GM13976 (cell line): ENCODE measurements around the gene LAGE3.
A peak's percentile ranks its signal among the peaks of the same experiment; 100 is the strongest.

Source experiments
- DNase-seq: peaks from one replicate; pipeline ENCODE4 v3.0.0; 2012; ENCODE audit warnings: low spot score
- in situ Hi-C: fragments of 300-500 bp; cut with MboI; formaldehyde crosslinking; loops from one replicate; pipeline ENCODE4 v1.12.0; 2022; ENCODE audit warnings: low sequenced_read_pairs, mixed read lengths, inconsistent platforms; ENCODE audit not compliant: unreplicated experiment
- TF ChIP-seq, protein P1 (sequence below): IDR thresholded peaks from 2 replicates; pipeline ENCODE4 v1.5.1; 2012; ENCODE audit warnings: borderline replicate concordance, mild to moderate bottlenecking; ENCODE audit not compliant: insufficient read depth; ENCODE audit errors: extremely low read depth, missing control alignments, control extremely low read depth

Gene LAGE3

DNA sequence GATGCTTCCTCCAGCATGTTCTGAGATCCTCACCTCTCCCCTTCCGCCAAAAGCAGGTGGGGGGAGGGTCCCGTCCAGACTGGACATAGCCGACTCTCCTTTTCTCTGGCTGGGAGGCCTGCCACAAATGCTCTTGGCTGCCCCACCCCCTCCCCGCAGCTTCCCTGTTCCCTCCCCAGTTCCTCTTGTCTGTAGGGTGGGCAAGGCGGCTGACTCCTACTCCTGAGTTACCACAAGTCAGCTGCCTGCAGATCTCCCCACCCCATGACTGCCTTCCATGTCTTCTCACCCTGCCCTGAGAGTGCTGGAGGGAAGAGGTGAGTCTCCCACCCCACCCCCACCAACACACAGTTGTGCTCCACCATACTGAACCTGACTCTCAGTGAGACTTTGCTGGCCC, 47.7 kb downstream of the LAGE3 start:
- TF ChIP-seq, protein P1, sequence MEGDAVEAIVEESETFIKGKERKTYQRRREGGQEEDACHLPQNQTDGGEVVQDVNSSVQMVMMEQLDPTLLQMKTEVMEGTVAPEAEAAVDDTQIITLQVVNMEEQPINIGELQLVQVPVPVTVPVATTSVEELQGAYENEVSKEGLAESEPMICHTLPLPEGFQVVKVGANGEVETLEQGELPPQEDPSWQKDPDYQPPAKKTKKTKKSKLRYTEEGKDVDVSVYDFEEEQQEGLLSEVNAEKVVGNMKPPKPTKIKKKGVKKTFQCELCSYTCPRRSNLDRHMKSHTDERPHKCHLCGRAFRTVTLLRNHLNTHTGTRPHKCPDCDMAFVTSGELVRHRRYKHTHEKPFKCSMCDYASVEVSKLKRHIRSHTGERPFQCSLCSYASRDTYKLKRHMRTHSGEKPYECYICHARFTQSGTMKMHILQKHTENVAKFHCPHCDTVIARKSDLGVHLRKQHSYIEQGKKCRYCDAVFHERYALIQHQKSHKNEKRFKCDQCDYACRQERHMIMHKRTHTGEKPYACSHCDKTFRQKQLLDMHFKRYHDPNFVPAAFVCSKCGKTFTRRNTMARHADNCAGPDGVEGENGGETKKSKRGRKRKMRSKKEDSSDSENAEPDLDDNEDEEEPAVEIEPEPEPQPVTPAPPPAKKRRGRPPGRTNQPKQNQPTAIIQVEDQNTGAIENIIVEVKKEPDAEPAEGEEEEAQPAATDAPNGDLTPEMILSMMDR, result no peak
- in situ Hi-C loops, result no loop called here
- no peak for DNase-seq

DNA sequence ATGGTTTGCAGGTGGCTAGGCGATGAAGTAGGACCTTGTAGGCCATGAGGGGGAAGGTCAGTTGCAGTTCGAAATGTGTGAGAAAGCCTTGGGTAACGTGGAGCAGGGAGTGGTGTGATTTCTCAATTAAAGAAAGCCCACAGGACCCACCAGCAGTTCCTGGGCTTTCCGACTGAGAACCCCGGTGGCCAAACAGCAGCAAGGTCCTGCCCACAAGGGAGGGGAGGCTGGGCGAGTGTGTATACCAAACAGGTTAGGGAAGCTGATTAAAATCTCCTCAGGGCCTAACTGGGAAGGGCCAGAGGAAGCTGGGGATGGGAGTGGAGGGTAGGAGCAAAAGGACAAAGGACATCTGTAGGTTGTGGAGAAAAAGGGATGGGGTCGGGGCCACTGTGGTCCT, 48.2 kb downstream of the LAGE3 start:
- no peak for DNase-seq
- in situ Hi-C loops, result no loop called here
- TF ChIP-seq, protein P1, result no peak

DNA sequence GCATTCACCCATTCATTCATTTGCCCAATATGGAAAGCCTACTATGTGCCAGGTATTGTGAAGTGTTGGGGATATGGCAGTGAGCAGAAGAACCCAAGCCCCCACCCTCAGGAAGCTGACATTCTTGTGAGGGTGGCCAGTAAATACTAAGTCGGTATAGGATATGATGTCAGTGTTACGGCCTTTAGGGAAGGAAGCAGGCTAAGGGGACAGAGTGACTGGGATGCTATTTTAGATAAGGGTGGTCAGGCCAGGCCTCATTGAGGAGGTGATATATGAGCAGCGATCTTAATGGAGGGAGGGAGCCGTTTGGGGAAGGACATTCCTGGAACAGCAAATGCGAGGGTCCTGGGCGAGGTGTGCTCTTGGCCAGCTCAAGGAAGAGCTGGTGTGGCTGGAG, 48.6 kb downstream of the LAGE3 start:
- no peak for DNase-seq
- in situ Hi-C loops, result no loop called here
- TF ChIP-seq, protein P1, result no peak

DNA sequence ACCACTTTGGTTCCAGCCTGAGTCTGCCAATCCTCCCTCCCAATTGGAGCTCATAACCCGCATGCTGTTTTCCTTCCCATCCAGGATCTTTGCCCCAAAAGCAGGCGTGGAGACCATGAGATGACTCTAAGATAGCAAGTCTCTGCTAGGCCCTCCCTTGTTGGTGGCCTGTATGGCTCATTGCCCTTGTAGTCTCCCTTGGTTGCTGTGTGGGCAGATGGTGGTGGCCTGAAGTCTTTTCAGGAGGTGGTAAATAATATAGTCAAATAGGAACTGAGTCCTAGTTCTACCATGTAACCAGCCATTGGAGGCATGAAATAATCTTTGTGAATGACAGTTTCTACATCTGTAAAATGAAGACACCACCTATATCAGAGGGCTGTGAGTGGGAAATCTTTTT, 49.4 kb downstream of the LAGE3 start:
- TF ChIP-seq, protein P1, result no peak
- DNase-seq, result no peak
- in situ Hi-C loops, result no loop called here

DNA sequence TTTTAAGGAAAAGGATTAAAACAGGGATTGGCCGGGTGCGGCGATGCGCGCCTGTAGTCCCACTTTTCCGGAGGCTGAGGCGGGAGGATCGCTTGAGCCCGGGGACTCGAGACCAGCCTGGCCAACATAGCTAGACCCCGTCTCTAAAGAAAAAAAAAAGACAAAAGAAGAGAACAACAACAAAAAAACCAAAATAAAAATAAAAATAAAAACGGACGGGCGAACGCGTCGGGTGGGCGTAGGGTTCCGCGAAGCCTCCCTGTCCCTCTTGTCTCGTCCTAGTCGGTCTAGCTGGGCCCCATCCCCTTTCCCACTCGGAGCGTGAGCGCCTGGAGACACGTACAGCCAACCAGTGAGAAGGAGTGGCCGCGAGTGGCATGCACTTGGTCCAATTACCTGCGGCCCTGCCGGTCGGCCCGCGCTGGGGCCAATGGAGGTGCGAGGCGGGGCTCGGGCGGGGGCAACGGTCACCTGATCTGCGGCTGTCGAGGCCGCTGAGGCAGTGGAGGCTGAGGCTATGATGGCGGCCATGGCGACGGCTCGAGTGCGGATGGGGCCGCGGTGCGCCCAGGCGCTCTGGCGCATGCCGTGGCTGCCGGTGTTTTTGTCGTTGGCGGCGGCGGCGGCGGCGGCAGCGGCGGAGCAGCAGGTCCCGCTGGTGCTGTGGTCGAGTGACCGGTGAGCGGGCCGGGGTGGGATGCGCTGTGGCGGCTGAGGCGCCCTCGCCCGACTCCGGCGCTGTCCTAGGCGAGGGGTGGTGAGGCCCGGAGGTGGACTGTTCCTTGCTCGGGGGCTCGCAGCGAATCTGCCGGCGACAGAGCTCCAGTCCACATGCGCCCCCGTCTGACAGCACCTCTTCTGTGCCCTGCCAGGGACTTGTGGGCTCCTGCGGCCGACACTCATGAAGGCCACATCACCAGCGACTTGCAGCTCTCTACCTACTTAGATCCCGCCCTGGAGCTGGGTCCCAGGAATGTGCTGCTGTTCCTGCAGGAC, 50.6 kb downstream of the LAGE3 start, which contains the start of gene ATP6AP1:
TSS of gene ATP6AP1 (plus strand) at position 502 of the 996 bp plus-strand sequence. CDS start at position 518, 16 bp downstream.
- DNase-seq, result peak; percentile 90
- TF ChIP-seq, protein P1, result no peak
- in situ Hi-C loops, result no loop called here
